ENCODE data around the gene SSH2.

Gene SSH2

DNA sequence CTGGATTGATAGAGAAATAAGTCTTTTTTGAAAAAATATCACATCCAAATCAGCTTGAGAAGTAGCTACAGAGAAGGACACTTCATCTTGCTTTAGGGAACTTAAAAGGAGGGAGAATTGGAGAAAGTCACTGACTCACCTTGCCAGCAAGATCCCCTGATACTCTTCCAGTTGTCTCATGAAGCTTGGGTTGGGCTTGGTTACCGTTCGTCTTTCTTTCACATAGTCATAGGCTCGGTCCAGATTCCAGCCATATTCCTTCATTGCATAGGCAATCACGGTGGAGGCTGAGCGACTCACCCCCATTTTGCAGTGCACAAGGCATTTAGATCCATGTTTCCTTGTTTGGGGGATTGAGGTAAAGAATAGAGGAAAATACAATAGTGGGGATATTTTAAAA lies 282.0 kb downstream of the SSH2 start:
- ATAC-seq (ENCODE audit: insufficient read depth, low read depth), result no peak
- Histone ChIP-seq H3K79me2 (ENCODE audit: insufficient read depth, low read length) (no peaks in the 10 kb centered on the region), H3K4me3 (ENCODE audit: low read depth in 1 of 2, low read length in 2 of 2) (no peak overlapping the region), H3K9ac (ENCODE audit: low read depth, low read length) (no peak overlapping the region), H3K4me1 (ENCODE audit: insufficient read depth, low read length) (no peaks in the 10 kb centered on the region), H2AFZ (ENCODE audit: low read depth, low read length) (no peak overlapping the region), H3K4me2 (ENCODE audit: insufficient read depth, low read length) (no peak overlapping the region), H3K27me3 (ENCODE audit: insufficient read depth, low read length, poor library complexity) (no peaks in the 10 kb centered on the region), H4K20me1 (ENCODE audit: insufficient read depth, low read length) (no peaks in the 10 kb centered on the region), H3K27ac (ENCODE audit: low read length) (no peak overlapping the region), H3K9me3 (ENCODE audit: insufficient read depth, low read length, severe bottlenecking) (no peaks in the 10 kb centered on the region), H3K36me3 (ENCODE audit: insufficient read depth, low read length) (peaks cover 16% of the 10 kb centered on the region; the same call in 1 of the 2 replicates)
- no peak for TF ChIP-seq EZH2 (IDR thresholded peaks at IDR 0.05; ENCODE audit: borderline replicate concordance, low read depth, low read length, severe bottlenecking)
- TF ChIP-seq, protein P1, sequence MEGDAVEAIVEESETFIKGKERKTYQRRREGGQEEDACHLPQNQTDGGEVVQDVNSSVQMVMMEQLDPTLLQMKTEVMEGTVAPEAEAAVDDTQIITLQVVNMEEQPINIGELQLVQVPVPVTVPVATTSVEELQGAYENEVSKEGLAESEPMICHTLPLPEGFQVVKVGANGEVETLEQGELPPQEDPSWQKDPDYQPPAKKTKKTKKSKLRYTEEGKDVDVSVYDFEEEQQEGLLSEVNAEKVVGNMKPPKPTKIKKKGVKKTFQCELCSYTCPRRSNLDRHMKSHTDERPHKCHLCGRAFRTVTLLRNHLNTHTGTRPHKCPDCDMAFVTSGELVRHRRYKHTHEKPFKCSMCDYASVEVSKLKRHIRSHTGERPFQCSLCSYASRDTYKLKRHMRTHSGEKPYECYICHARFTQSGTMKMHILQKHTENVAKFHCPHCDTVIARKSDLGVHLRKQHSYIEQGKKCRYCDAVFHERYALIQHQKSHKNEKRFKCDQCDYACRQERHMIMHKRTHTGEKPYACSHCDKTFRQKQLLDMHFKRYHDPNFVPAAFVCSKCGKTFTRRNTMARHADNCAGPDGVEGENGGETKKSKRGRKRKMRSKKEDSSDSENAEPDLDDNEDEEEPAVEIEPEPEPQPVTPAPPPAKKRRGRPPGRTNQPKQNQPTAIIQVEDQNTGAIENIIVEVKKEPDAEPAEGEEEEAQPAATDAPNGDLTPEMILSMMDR (IDR thresholded peaks at IDR 0.05; ENCODE audit: borderline replicate concordance, extremely low read depth, low read length, poor library complexity, severe bottlenecking), result no peak
- no peak for DNase-seq

DNA sequence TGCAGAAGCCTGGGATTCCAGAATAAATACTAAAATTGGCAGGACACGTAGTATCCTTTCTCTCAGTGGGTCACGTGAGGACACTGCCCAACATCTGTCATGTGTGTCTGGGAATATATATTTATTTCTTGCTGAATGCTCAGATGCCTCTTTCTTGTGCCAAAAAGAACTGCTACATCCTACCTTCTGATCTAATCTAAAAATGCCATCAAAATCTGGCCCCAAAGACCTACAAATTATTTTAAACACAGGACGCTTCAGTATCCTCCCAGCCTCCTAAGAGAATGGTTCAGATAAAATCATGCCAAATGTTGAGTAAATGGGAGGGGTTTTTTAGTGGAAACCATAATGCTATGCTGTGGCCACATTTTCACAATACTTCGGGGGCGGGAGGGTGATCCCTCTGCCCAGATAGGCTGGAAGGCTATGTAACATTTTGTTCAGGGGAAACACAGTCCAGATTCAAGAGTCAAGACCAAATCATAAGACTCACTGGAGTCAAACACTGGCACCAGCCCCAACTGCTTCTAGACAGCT lies 284.4 kb downstream of the SSH2 start:
- Histone ChIP-seq H3K27me3 (ENCODE audit: insufficient read depth, low read length, poor library complexity) (no peaks in the 10 kb centered on the region), H3K27ac (ENCODE audit: low read length) (no peak overlapping the region), H3K4me1 (ENCODE audit: insufficient read depth, low read length) (no peaks in the 10 kb centered on the region), H3K79me2 (ENCODE audit: insufficient read depth, low read length) (no peaks in the 10 kb centered on the region), H3K36me3 (ENCODE audit: insufficient read depth, low read length) (peaks cover 16% of the 10 kb centered on the region; the same call in 1 of the 2 replicates), H2AFZ (ENCODE audit: low read depth, low read length) (no peak overlapping the region), H3K4me2 (ENCODE audit: insufficient read depth, low read length) (no peak overlapping the region), H3K9ac (ENCODE audit: low read depth, low read length) (no peak overlapping the region), H3K4me3 (ENCODE audit: low read depth in 1 of 2, low read length in 2 of 2) (no peak overlapping the region), H3K9me3 (ENCODE audit: insufficient read depth, low read length, severe bottlenecking) (no peaks in the 10 kb centered on the region), H4K20me1 (ENCODE audit: insufficient read depth, low read length) (no peaks in the 10 kb centered on the region)
- TF ChIP-seq, protein P1 (IDR thresholded peaks at IDR 0.05; ENCODE audit: borderline replicate concordance, extremely low read depth, low read length, poor library complexity, severe bottlenecking), result no peak
- no peak for TF ChIP-seq EZH2 (IDR thresholded peaks at IDR 0.05; ENCODE audit: borderline replicate concordance, low read depth, low read length, severe bottlenecking)
- no peak for ATAC-seq (ENCODE audit: insufficient read depth, low read depth)
- DNase-seq, result no peak

DNA sequence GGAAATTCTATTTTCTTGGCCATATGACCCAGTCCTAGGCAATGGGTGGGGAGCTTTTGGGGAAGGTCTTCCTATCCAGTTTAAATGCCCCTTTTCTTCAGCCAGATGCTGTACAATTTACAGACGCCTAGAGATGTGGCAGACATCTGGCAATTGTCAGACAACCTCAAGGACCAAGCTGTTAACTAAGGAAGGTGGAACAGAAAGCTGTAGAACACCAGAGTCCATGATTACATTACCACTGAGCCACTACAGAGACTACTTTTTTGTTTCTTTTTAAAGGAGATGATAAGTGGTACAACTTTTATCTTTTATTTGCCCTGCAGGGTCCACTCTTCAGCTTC lies 286.2 kb downstream of the SSH2 start:
- Histone ChIP-seq H3K27me3 (ENCODE audit: insufficient read depth, low read length, poor library complexity) (no peaks in the 10 kb centered on the region), H2AFZ (ENCODE audit: low read depth, low read length) (no peak overlapping the region), H3K4me3 (ENCODE audit: low read depth in 1 of 2, low read length in 2 of 2) (no peak overlapping the region), H3K4me2 (ENCODE audit: insufficient read depth, low read length) (no peak overlapping the region), H3K9ac (ENCODE audit: low read depth, low read length) (no peak overlapping the region), H4K20me1 (ENCODE audit: insufficient read depth, low read length) (no peaks in the 10 kb centered on the region), H3K9me3 (ENCODE audit: insufficient read depth, low read length, severe bottlenecking) (no peaks in the 10 kb centered on the region), H3K4me1 (ENCODE audit: insufficient read depth, low read length) (no peaks in the 10 kb centered on the region), H3K36me3 (ENCODE audit: insufficient read depth, low read length) (peaks cover 7% of the 10 kb centered on the region; the same call in 1 of the 2 replicates), H3K79me2 (ENCODE audit: insufficient read depth, low read length) (no peaks in the 10 kb centered on the region), H3K27ac (ENCODE audit: low read length) (no peak overlapping the region)
- DNase-seq (no peak), ATAC-seq (ENCODE audit: insufficient read depth, low read depth) (no peak)
- no peak for TF ChIP-seq EZH2 (IDR thresholded peaks at IDR 0.05; ENCODE audit: borderline replicate concordance, low read depth, low read length, severe bottlenecking)
- TF ChIP-seq, protein P1 (IDR thresholded peaks at IDR 0.05; ENCODE audit: borderline replicate concordance, extremely low read depth, low read length, poor library complexity, severe bottlenecking), result no peak
